ENCODE data around the gene EARS2. TPM values are rescaled to one million over a fixed set of nuclear protein-coding genes. Genes with fewer than 3 reads are reported as not detected.

The EARS2 gene
- total and polyA plus RNA-seq, 9 of the 15 experiments (the other 6 are each of a cell fraction or from before 2014, with no cell fraction given) = 17.6 to 58.6 (median 36.3) TPM

DNA sequence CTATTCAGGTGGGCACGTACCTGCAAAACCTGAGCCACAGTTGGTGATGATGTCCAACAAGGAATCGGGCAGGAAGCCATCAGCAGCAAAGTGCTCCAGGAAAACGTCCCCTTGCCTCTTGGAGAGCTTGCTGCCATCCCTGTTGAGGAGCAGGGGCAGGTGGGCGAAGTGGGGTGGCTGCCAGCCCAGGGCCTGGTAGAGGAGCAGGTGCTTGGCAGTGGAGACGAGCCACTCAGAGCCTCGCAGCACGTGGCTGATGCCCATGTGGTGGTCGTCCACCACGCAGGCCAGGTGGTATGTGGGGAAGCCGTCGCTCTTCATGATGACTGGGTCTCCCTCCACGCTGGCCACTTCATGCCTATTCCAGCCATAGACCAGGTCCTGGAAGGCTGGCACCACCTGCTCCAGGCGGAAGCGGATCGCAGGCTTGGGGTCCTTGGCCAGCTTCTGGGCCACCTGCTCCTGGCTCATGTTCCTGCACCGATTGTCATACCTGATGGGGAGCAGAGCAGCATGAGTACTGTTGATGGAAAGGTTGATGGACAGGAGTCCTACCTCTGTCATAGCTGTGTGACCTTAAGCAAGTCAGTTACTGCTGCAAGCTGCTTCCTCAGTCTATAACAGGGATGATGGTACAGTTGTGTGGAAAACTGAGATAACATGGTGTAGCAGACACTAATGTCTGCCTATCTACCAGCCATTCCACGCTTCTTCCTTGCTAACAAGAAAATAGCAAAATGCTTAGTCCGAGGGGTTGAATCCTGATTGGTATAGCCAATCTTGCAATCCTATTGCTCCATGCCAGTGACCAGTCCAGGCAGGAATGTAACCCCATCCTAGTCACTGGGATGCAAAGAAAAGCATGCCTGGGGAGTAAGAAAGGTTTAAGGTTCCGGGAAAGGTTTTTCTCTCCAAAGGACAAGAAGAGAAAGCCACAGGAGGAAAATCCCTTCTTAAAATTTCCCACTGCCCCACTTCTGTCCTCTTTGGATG lies 22.0 kb downstream of the EARS2 start:
- H2AFZ ChIP-seq (ENCODE audit: low read depth, low read length) = no peak overlapping the region
- FAIRE-seq (no peak), ATAC-seq (no peak), DNase-seq (ENCODE audit: extremely low read depth in 1 of 4, low spot score in 3 of 4) (no peak)
- 96% methylated on average over 19 of the region's 19 CpGs for WGBS (ENCODE audit: insufficient coverage, low coverage, missing lambda C conversion rate)
- H3K79me2 ChIP-seq (ENCODE audit: control insufficient read depth, insufficient read depth, low read length) = no peaks in the 10 kb centered on the region
- BruUV-seq (replicated peaks) = no TSS peak
- ChIA-PET CTCF (ENCODE audit: low intra/inter-chr PET ratio) (no interaction called here), POLR2A (interaction anchor here (2.1 kb wide), 1 partner anchor 11 kb away, joined by 4 read pairs; no protein-coding TSS in a partner anchor)
- in situ Hi-C loops (cut with MboI) (no loop called here), intact Hi-C loops (cut with micrococcal nuclease) (no loop called here)
- peaks cover 80% of the 10 kb centered on the region for H3K36me3 ChIP-seq (ENCODE audit: control insufficient read depth, insufficient read depth, low read length)
- H3K9ac ChIP-seq (ENCODE audit: insufficient read depth in 1 of 2, low read depth in 2 of 2, low read length in 2 of 2) = no peak overlapping the region
- no peak overlapping the region for H3K4me3 ChIP-seq
- H3K4me1 ChIP-seq (replicated peaks in 1 of 2; ENCODE audit: control insufficient read depth in 2 of 2, insufficient read depth in 2 of 2, low read length in 2 of 2) = peaks cover 4 to 9% of the 10 kb centered on the region in 2 experiments; a peak in 3 of 5 replicates
- peaks cover 3% of the 10 kb centered on the region for H3K9me1 ChIP-seq (ENCODE audit: control insufficient read depth, insufficient read depth, low read length)
- TF ChIP-seq ZBTB8A (IDR thresholded peaks at IDR 0.05; ENCODE audit: partially characterized antibody) = no peak
- no peak for TF ChIP-seq NCOA4 (IDR thresholded peaks at IDR 0.05; ENCODE audit: partially characterized antibody)
- TF ChIP-seq FOXJ3 (CRISPR knock-in tag; IDR thresholded peaks at IDR 0.05) = no peak
- no peak for TF ChIP-seq NFE2L1 (tag; IDR thresholded peaks at IDR 0.05; ENCODE audit: borderline replicate concordance, low read depth)
- no peak for TF ChIP-seq CAMTA2 (CRISPR knock-in tag; conservative IDR thresholded peaks at IDR 0.05)
- TF ChIP-seq SIRT6 (IDR thresholded peaks at IDR 0.05; ENCODE audit: low read depth, low read length) = no peak
- no peak for TF ChIP-seq NEUROD1 (IDR thresholded peaks at IDR 0.05; ENCODE audit: borderline replicate concordance, low read depth, low read length, partially characterized antibody)
- TF ChIP-seq ZNF75A (CRISPR knock-in tag; IDR thresholded peaks at IDR 0.05) = no peak
- TF ChIP-seq TSC22D4 (tag; IDR thresholded peaks at IDR 0.05) = no peak
- H4K20me1 ChIP-seq (replicated peaks; ENCODE audit: control insufficient read depth, insufficient read depth, low read length) = no peaks in the 10 kb centered on the region
- H3K27me3 ChIP-seq (ENCODE audit: control insufficient read depth in 2 of 2, insufficient read depth in 2 of 2, low read length in 2 of 2) = no peaks in the 10 kb centered on the region
- H3K9me3 ChIP-seq (replicated peaks; ENCODE audit: control insufficient read depth, insufficient read depth, low read depth, low read length) = no peaks in the 10 kb centered on the region
- no peak overlapping the region for H3K4me2 ChIP-seq (ENCODE audit: insufficient read depth, low read length)
- no peak overlapping the region for H3K27ac ChIP-seq (ENCODE audit: extremely low read depth, low read depth, low read length)
